Esophagus squamous epithelium (tissue), 5 donors: Measurements from ENCODE around the gene CDHR4. TPM values are rescaled to one million over a fixed set of nuclear protein-coding genes. Genes with fewer than 3 reads are reported as not detected.
"Not testable (repeated sequence)": the region's sequence is repeated elsewhere in the genome, so short reads cannot be mapped to it uniquely, and the experiment has no call there.

Experiments used
- DNase-seq: peaks from one replicate; lab custom pipeline; 2025; lab: John Stamatoyannopoulos, UW
- H3K27ac ChIP-seq, 4 donors: fragments of 200-600 bp; sonication (generic); one replicate each; pipeline ENCODE4 v1.5.1; 2016 to 2019; ENCODE audit warnings: mild to moderate bottlenecking in 1 of 4
- H3K27me3 ChIP-seq, 4 donors: fragments of 200-600 bp; sonication (generic); 1 replicate in 3 of 4; 2 replicates in 1 of 4; pipeline versions ENCODE4 v1.5.1 to v1.6.0; 2017 to 2021; ENCODE audit warnings: antibody characterized with exemption in 1 of 4
- H3K36me3 ChIP-seq, 3 donors: fragments of 200-600 bp; sonication (generic); one replicate each; pipeline ENCODE4 v1.5.1; 2016 to 2019
- H3K4me1 ChIP-seq, 3 donors: fragments of 200-600 bp; sonication (generic); one replicate each; pipeline ENCODE4 v1.5.1; 2017 to 2019
- H3K4me3 ChIP-seq, 4 donors: fragments of 200-600 bp; sonication (generic); 1 replicate in 3 of 4; 2 replicates in 1 of 4; pipeline ENCODE4 v1.5.1; 2016 to 2019; ENCODE audit warnings: mild to moderate bottlenecking in 2 of 4, moderate library complexity in 1 of 4
- H3K9me3 ChIP-seq, 3 donors: fragments of 200-600 bp; sonication (generic); one replicate each; pipeline ENCODE4 v1.5.1; 2016 to 2019
- POLR2A ChIP-seq, 4 donors: fragments of 450-650 bp; IDR thresholded peaks; one replicate each; pipeline ENCODE4 v1.6.1; 2017; ENCODE audit warnings: antibody characterized with exemption in 4 of 4, mild to moderate bottlenecking in 4 of 4, moderate library complexity in 3 of 4
- WGBS, 2 donors: methylation state at CpG; one replicate each; pipeline ENCODE4 v1.1.5; 2018; 5-methylcytosine and 5-hydroxymethylcytosine counted together
- intact Hi-C: fragments of 100-400 bp; cut with DNase I; formaldehyde crosslinking; loops from one replicate; pipeline ENCODE4 v1.15.0; 2022
- total RNA-seq, 4 donors: library from RNA; depleted of rRNA; stranded (reverse); fragments of >200 nt; gene quantifications; one replicate each; pipeline ENCODE4 v1.1.0, GENCODE V29; 2016
- TF ChIP-seq, protein P1 (sequence below), 6 experiments: fragments of 450-650 bp in 4 of 6; fragments of 200-600 bp in 2 of 6; sonication (generic) in 2 of 6; IDR thresholded peaks; one replicate each; pipeline ENCODE4 v1.5.1; 2016 to 2019; ENCODE audit warnings: antibody characterized with exemption in 6 of 6, mild to moderate bottlenecking in 4 of 6, moderate library complexity in 4 of 6
- donor health status: DM: yes; HTN: yes; CAD: no.

Gene CDHR4
- total RNA-seq, 4 donors from 2014 or later = not detected

DNA sequence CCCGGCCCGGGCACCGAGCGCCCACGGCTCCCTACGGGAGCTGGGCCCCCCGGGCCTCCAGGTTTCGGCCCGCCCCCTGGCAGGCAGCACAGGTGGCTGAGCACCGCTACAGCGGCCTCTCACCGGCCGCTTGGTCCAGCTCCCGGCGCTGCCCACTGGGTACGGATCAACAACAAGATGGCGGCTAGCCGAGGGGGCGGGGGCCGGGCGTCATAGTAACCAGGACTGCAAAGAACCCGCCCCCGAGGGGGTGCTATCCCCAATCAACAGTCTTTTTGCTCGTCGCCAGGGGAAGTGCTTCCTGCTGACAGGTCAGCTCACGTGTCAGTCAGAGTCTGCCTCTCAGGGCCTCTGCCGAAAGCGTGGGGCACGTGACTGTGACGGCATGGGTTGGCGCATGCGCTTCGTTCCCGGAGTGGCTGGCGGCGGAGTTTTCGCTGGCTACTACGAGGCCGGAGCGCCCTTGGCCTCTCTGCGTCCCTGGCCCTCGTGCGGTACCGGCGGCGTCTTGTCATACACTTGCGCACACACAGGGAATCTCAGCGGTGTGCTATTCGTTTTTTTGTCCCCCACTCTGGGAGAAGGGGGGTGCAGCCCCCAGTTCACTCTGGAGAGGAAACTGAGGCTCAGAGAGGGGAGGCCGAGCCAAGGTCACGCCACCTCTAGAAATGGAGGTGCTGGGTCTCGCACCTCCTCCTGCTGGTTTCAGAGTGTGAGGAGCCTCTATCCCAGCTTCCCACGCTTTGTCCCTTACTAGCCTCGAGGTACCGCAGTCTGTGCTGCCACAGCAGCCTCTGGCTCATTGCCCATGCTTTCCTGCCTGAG, 13.1 kb downstream of the CDHR4 start, which contains the start of gene IP6K1:
Gene IP6K1 (minus strand): TSS at position 186 of the 825 bp plus-strand sequence. CDS start 38,502 bp downstream, outside the sequence.
- intact Hi-C loops = no loop called here
- Histone ChIP-seq H3K9me3 (no peaks in the 10 kb centered on the region), H3K27me3 (no peaks in the 10 kb centered on the region), H3K36me3 (peaks cover 0 to 34% (median 1%) of the 10 kb centered on the region in 3 donors), H3K4me3 (peak within 1 kb of the TSS; percentile 65 to 100 (median 88)), H3K27ac (peak within 1 kb of the TSS; percentile 93 to 99 (median 96)), H3K4me1 (peaks cover 19 to 53% (median 25%) of the 10 kb centered on the region in 3 donors)
- WGBS, 2 donors = 3 to 33% methylated on average over 2 to 11 of the region's 55 CpGs
- DNase-seq = peak; percentile 99
- TF ChIP-seq, protein P1, sequence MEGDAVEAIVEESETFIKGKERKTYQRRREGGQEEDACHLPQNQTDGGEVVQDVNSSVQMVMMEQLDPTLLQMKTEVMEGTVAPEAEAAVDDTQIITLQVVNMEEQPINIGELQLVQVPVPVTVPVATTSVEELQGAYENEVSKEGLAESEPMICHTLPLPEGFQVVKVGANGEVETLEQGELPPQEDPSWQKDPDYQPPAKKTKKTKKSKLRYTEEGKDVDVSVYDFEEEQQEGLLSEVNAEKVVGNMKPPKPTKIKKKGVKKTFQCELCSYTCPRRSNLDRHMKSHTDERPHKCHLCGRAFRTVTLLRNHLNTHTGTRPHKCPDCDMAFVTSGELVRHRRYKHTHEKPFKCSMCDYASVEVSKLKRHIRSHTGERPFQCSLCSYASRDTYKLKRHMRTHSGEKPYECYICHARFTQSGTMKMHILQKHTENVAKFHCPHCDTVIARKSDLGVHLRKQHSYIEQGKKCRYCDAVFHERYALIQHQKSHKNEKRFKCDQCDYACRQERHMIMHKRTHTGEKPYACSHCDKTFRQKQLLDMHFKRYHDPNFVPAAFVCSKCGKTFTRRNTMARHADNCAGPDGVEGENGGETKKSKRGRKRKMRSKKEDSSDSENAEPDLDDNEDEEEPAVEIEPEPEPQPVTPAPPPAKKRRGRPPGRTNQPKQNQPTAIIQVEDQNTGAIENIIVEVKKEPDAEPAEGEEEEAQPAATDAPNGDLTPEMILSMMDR (IDR thresholded peaks at IDR 0.05) = peak in 1 of 6 experiments; percentile 6
- TF ChIP-seq POLR2A (IDR thresholded peaks at IDR 0.05) = peak in 2 of 4 donors; percentile 72 to 86

DNA sequence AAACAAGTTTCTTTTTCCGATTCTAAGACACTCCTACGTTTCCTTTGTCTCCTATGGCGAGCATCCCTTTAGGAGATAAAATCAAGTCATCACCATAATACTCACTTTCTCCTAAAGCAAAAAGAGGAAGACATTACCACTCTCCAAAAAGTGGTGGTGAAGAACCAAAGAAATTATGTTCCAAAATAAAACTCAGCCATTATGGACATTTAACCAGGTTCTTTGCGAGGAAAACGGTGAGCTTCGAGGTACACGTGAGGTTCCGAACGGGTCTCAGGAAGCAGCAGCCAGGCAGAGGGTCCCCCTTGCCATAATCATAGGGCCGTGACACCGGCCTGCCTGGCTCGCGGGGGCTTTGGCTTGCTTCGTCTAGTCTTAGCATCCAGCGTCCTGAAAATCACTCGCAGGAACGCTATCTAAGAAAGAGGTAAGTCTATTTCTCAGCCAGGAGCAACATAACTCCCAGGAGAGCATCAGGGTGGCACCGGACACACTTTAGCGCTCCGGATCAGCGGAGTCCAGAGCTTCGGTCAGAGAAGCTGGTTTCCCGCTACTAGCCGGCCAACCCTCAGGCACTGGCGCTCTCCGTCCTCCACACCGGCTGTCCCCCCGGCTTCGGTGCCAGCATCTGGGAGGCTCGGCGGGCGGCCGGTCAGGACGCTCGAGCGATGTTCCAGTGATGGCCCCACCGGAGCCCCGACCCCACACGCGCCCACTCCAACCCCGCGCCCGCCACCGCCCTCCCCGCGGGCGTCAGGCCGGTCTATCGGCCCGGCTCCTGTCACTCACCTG, 13.9 kb downstream of the CDHR4 start:
- H3K4me1 ChIP-seq = peaks cover 19 to 62% (median 33%) of the 10 kb centered on the region in 3 donors
- peak overlapping the region; percentile 65 to 100 (median 88) for H3K4me3 ChIP-seq
- intact Hi-C loops = no loop called here
- H3K36me3 ChIP-seq = peaks cover 0 to 42% (median 5%) of the 10 kb centered on the region in 3 donors
- no peaks in the 10 kb centered on the region for H3K27me3 ChIP-seq
- WGBS, 2 donors = 1 to 3% methylated on average over 17 of the region's 50 CpGs
- H3K27ac ChIP-seq = peak overlapping the region; percentile 93 to 99 (median 96)
- no peaks in the 10 kb centered on the region for H3K9me3 ChIP-seq
- DNase-seq = no peak
- no peak for TF ChIP-seq POLR2A (IDR thresholded peaks at IDR 0.05)
- TF ChIP-seq, protein P1 (IDR thresholded peaks at IDR 0.05) = no peak

DNA sequence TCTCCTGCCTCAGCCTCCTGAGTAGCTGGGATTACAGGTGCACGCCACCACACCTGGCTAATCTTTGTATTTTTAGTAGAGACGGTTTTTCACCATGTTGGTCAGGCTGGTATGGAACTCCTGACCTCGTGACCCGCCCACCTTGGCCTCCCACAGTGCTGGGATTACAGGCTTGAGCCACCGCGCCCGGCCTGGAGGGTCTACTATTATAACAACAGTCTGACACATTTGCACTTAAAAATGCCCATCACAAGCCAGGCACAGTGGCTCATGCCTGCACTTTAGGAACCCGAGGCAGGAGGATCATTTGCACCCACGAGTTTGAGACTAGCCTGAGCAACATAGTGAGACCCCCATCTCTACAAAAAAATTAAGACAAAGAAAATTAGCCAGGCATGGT, 17.4 kb downstream of the CDHR4 start:
- peaks cover 0 to 64% (median 5%) of the 10 kb centered on the region in 3 donors for H3K36me3 ChIP-seq
- H3K27ac ChIP-seq, H3K27me3 ChIP-seq, DNase-seq, H3K4me3 ChIP-seq, H3K9me3 ChIP-seq, intact Hi-C loops: not testable (repeated sequence)
- WGBS, 2 donors = 91 to 95% methylated on average over 9 of the region's 9 CpGs
- peaks cover 19 to 71% (median 35%) of the 10 kb centered on the region in 3 donors for H3K4me1 ChIP-seq

DNA sequence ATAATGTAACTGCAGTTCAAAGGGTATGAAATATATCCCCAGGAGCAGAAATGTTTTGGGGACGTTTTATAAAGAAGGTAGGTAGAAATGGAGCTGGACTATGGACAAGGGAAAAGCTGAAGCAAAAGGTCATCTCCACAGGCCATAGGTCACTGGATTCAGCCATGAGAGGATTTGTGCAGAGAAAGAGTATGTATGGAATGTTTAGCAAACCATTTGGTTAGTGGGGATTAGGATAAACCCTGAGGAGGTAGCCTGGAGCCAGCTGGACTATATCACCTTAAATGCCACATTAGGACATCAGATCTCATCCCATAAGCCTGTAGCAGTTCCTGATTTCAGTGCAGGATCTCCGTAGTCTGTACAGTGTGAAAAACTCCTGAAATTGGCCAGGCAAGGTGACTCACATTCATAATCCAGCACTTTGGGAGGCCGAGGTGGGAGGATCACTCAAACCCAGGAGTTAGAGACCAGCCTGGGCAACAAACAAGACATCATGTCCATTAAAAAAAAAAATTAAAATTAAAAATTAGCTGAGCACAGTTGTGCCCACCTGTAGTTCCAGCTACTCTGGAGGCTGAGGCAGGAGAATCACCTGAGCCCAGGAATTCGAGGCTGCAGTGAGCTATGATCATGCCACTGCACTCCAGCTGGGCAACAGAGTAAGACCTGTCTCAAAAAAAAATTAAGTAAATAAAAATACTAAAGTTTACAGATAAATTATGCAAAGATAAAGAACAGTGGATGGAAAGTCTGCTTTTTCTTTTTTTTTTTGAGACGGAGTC, 18.1 kb downstream of the CDHR4 start:
- Histone ChIP-seq H3K4me3 (no peak overlapping the region), H3K27ac (no peak overlapping the region), H3K9me3 (no peaks in the 10 kb centered on the region), H3K4me1 (peaks cover 15 to 65% (median 30%) of the 10 kb centered on the region in 3 donors), H3K36me3 (peaks cover 0 to 71% (median 5%) of the 10 kb centered on the region in 3 donors), H3K27me3 (no peaks in the 10 kb centered on the region)
- intact Hi-C loops = no loop called here
- 81 to 89% methylated on average over 5 of the region's 5 CpGs for WGBS, 2 donors
- TF ChIP-seq, protein P1 (IDR thresholded peaks at IDR 0.05) = no peak
- TF ChIP-seq POLR2A (IDR thresholded peaks at IDR 0.05) = no peak
- no peak for DNase-seq

DNA sequence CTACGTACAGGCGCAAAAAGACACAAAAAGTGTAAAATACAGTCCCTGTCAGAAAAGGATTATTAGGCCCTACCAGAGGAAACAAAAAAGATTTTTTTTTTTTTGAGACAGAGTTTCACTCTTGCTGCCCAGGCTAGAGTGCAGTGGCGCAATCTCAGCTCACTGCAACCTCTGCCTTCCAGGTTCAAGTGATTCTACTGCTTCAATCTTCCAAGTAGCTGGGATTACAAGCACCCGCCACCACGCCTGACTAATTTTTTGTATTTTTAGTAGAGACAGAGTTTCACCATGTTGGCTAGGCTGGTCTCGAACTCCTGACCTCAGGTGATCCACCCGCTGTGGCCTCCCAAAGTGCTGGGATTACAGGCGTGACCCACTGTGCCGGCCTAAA, 18.7 kb downstream of the CDHR4 start:
- H3K36me3 ChIP-seq = peaks cover 0 to 77% (median 5%) of the 10 kb centered on the region in 3 donors
- DNase-seq, H3K9me3 ChIP-seq, intact Hi-C loops, H3K27me3 ChIP-seq, H3K27ac ChIP-seq, H3K4me3 ChIP-seq: not testable (repeated sequence)
- peaks cover 15 to 66% (median 30%) of the 10 kb centered on the region in 3 donors for H3K4me1 ChIP-seq
- 82 to 84% methylated on average over 9 of the region's 9 CpGs for WGBS, 2 donors
